Measurements from ENCODE around the gene MAGEA8.

MAGEA8 gene

GRCh38 chrX:149860445-149860844 is 20.5 kb upstream of the MAGEA8 start:
- no peaks in the 10 kb centered on the region for H3K9me2 ChIP-seq (replicated peaks; ENCODE audit: insufficient read depth, low read length)
- H4K20me1 ChIP-seq (ENCODE audit: low read depth, low read length) = no peaks in the 10 kb centered on the region
- TF ChIP-seq CTCF (IDR thresholded peaks at IDR 0.05; ENCODE audit: insufficient read depth, low read length, poor library complexity, severe bottlenecking) = no peak
- no peak for TF ChIP-seq EZH2phosphoT487 (conservative IDR thresholded peaks at IDR 0.05; ENCODE audit: low read length)
- H3K36me3 ChIP-seq (ENCODE audit: low read length) = no peaks in the 10 kb centered on the region
- H3K9me3 ChIP-seq (ENCODE audit: insufficient read depth, low read length) = no peaks in the 10 kb centered on the region
- no peak overlapping the region for H3K27ac ChIP-seq (ENCODE audit: low read depth, low read length)
- no peak overlapping the region for H3K9ac ChIP-seq (ENCODE audit: low read length)
- no peak overlapping the region for H3K4me2 ChIP-seq (ENCODE audit: low read depth, low read length, poor library complexity, severe bottlenecking)
- no peaks in the 10 kb centered on the region for H3K27me3 ChIP-seq (ENCODE audit: low read length)
- H2AFZ ChIP-seq (ENCODE audit: low read depth, low read length, severe bottlenecking) = no peak overlapping the region
- no peaks in the 10 kb centered on the region for H3F3A ChIP-seq (ENCODE audit: insufficient read depth)
- H3K4me3 ChIP-seq (ENCODE audit: insufficient read depth, low read length, poor library complexity, severe bottlenecking) = no peak overlapping the region
- H3K79me2 ChIP-seq (ENCODE audit: insufficient read depth, low read length) = no peaks in the 10 kb centered on the region

GRCh38 chrX:149865390-149865789 is 15.6 kb upstream of the MAGEA8 start:
- Histone ChIP-seq H3K79me2 (ENCODE audit: insufficient read depth, low read length) (no peaks in the 10 kb centered on the region), H3K9me3 (ENCODE audit: insufficient read depth, low read length) (no peaks in the 10 kb centered on the region), H3F3A (ENCODE audit: insufficient read depth) (no peaks in the 10 kb centered on the region), H3K9me2 (replicated peaks; ENCODE audit: insufficient read depth, low read length) (no peaks in the 10 kb centered on the region), H4K20me1 (ENCODE audit: low read depth, low read length) (no peaks in the 10 kb centered on the region), H3K27me3 (ENCODE audit: low read length) (no peaks in the 10 kb centered on the region), H3K4me2 (ENCODE audit: low read depth, low read length, poor library complexity, severe bottlenecking) (no peak overlapping the region), H3K9ac (ENCODE audit: low read length) (no peak overlapping the region), H3K4me3 (ENCODE audit: insufficient read depth, low read length, poor library complexity, severe bottlenecking) (no peak overlapping the region), H2AFZ (ENCODE audit: low read depth, low read length, severe bottlenecking) (no peak overlapping the region), H3K27ac (ENCODE audit: low read depth, low read length) (no peak overlapping the region), H3K36me3 (ENCODE audit: low read length) (no peaks in the 10 kb centered on the region)
- no peak for TF ChIP-seq EZH2phosphoT487 (conservative IDR thresholded peaks at IDR 0.05; ENCODE audit: low read length)
- no peak for TF ChIP-seq CTCF (IDR thresholded peaks at IDR 0.05; ENCODE audit: insufficient read depth, low read length, poor library complexity, severe bottlenecking)

GRCh38 chrX:149867488-149867887 is 13.5 kb upstream of the MAGEA8 start:
- no peaks in the 10 kb centered on the region for H4K20me1 ChIP-seq (ENCODE audit: low read depth, low read length)
- H3K27ac ChIP-seq (ENCODE audit: low read depth, low read length) = no peak overlapping the region
- H3K27me3 ChIP-seq (ENCODE audit: low read length) = no peaks in the 10 kb centered on the region
- no peaks in the 10 kb centered on the region for H3K36me3 ChIP-seq (ENCODE audit: low read length)
- H3K4me2 ChIP-seq (ENCODE audit: low read depth, low read length, poor library complexity, severe bottlenecking) = no peak overlapping the region
- TF ChIP-seq CTCF (IDR thresholded peaks at IDR 0.05; ENCODE audit: insufficient read depth, low read length, poor library complexity, severe bottlenecking) (no peak), EZH2phosphoT487 (conservative IDR thresholded peaks at IDR 0.05; ENCODE audit: low read length) (no peak)
- H3K9me3 ChIP-seq (ENCODE audit: insufficient read depth, low read length) = no peaks in the 10 kb centered on the region
- H3F3A ChIP-seq (ENCODE audit: insufficient read depth) = no peaks in the 10 kb centered on the region
- no peaks in the 10 kb centered on the region for H3K9me2 ChIP-seq (replicated peaks; ENCODE audit: insufficient read depth, low read length)
- no peak overlapping the region for H3K4me3 ChIP-seq (ENCODE audit: insufficient read depth, low read length, poor library complexity, severe bottlenecking)
- no peak overlapping the region for H2AFZ ChIP-seq (ENCODE audit: low read depth, low read length, severe bottlenecking)
- H3K79me2 ChIP-seq (ENCODE audit: insufficient read depth, low read length) = no peaks in the 10 kb centered on the region
- no peak overlapping the region for H3K9ac ChIP-seq (ENCODE audit: low read length)
